A673 (cell line): ENCODE data around the gene PATJ.

ENCODE experiments used
- CTCF ChIP-seq: fragments of 300-800, 200-600 bp; sonication (generic); conservative IDR thresholded peaks from 2 replicates; pipeline ENCODE4 v1.5.1; 2017; ENCODE audit warnings: low read depth, mild to moderate bottlenecking, antibody characterized with exemption, low read length, moderate library complexity, mixed read lengths
- EZH2 ChIP-seq: fragments of 200-600 bp; sonication (generic); IDR thresholded peaks from 2 replicates; pipeline ENCODE4 v1.6.1; 2017; ENCODE audit warnings: borderline replicate concordance, low read depth, mild to moderate bottlenecking, mixed read lengths, antibody characterized with exemption, low read length; ENCODE audit not compliant: poor library complexity, severe bottlenecking

- TF ChIP-seq CTCF = no peak
- no peak for TF ChIP-seq EZH2
Observed at GRCh38 chr1:62187548-62187947, 445.3 kb downstream of the PATJ start.
